DOHH2 (cell line): Measurements from ENCODE around the gene CGNL1.

Experiments
- EZH2phosphoT487 ChIP-seq: fragments of 200-600 bp; sonication (generic); IDR thresholded peaks from 2 replicates; pipeline ENCODE4 v1.6.1; 2017; ENCODE audit warnings: borderline replicate concordance, mild to moderate bottlenecking, antibody characterized with exemption, low read length, moderate library complexity, mixed read lengths
- TF ChIP-seq, protein P1 (sequence below): fragments of 200-600 bp; sonication (generic); IDR thresholded peaks from one replicate; pipeline ENCODE4 v1.5.1; 2014; ENCODE audit warnings: antibody characterized with exemption, mild to moderate bottlenecking, low read depth, low read length; ENCODE audit not compliant: poor library complexity, severe bottlenecking

DNA sequence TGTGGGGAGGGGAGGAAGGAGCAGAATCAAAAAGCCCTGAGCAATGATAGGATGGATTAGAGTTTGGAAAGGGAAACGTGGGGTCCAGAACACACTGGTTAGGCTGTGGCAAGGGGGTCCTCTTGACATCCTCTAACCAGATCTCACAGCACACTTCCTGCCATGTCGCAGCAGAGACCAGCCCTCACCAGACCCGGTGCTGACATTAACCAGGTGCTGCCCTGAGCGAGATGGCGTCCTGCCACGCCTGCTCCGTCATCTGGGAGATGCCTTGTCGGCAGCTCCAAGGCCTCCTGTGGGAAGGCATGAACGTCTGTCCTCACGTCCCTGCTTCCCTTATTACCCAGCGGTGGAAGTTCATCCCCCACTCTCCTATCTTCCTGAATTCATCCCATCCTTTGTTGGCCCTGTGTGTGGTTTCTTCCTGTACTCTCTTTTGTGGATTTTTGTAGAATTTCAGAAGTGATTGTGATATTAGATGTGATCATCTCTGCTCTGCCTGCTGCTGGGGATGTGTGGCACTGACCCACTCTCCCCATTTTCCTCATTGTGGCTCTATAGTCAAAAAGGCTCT, 186.0 kb downstream of the CGNL1 start:
- TF ChIP-seq, protein P1, sequence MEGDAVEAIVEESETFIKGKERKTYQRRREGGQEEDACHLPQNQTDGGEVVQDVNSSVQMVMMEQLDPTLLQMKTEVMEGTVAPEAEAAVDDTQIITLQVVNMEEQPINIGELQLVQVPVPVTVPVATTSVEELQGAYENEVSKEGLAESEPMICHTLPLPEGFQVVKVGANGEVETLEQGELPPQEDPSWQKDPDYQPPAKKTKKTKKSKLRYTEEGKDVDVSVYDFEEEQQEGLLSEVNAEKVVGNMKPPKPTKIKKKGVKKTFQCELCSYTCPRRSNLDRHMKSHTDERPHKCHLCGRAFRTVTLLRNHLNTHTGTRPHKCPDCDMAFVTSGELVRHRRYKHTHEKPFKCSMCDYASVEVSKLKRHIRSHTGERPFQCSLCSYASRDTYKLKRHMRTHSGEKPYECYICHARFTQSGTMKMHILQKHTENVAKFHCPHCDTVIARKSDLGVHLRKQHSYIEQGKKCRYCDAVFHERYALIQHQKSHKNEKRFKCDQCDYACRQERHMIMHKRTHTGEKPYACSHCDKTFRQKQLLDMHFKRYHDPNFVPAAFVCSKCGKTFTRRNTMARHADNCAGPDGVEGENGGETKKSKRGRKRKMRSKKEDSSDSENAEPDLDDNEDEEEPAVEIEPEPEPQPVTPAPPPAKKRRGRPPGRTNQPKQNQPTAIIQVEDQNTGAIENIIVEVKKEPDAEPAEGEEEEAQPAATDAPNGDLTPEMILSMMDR = no peak
- no peak for TF ChIP-seq EZH2phosphoT487
